G401 (cell line): ENCODE results near the gene PLEKHO2. TPM values are rescaled to one million over a fixed set of nuclear protein-coding genes. Genes with fewer than 3 reads are reported as not detected.
A peak's percentile ranks its signal among the peaks of the same experiment; 100 is the strongest.

Experiments
- DNase-seq: peaks from one replicate; pipeline ENCODE4 v3.0.0-alpha.2; 2015; ENCODE audit warnings: low spot score
- in situ Hi-C: cut with HindIII; loops from 2 replicates; pipeline ENCODE4 v1.10.0; 2016; ENCODE audit warnings: low sequenced_read_pairs, mixed read lengths
- total RNA-seq: library from RNA; depleted of rRNA; stranded (reverse); fragments of >200 nt; shearing (Covaris generic); gene quantifications from 2 replicates; pipeline ENCODE4 v1.2.3, GENCODE V29; 2014; rRNA removed

The PLEKHO2 gene
- total RNA-seq, 1 experiment from 2014 or later, result 16.1 TPM

DNA sequence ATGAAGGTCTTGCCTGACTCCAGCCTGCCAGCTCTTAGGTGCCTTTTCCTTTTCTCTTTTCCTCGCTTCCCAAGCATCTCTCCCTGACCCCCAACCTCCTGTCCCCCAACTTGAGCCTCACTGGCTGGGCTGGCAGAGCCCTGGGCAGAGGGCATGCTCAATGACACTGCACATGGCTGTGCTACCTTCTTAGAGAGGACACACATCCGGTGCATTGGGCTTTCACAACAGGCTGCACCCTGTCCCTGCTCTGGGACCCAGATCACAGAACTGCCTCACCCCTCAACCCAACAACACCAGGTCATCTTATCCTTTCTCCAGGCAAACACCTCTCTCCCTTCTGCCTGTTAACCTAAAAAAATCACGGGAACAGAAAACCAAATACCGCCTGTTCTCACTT, 62.5 kb downstream of the PLEKHO2 start:
- in situ Hi-C loops, result no loop called here

DNA sequence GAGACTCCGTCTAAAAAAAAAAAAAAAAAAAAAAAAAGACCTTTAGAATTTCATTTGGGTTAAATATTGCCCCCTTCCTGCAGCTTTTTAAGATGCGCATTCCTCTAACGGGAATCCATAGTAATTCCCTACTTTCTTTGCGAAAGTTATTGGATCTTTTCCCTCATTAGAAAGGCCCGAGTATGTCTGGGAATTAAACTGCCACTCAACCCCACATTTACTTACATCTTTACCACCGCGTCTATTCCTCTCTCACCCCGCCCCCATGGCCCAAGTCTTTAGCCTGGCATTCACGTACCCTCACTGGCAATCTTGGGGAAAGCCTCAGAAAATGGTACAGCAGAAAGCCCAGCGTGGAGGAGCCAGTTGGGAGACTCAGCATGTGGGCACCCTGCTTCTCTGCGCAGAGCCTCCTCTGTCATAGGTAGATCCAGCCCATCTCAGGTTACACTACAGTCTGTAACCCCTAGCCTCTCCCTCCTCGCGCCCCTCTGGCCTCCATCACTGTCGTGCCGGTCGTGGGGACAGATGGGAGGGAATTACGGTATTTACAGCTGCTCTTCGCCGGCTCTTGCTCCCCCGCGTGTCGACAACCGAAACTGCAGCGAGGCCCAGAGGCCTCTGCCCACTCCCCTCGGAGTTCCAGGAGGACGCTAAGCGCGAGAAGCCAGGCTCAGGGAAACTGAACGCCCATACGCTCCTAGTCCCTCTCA, 63.6 kb downstream of the PLEKHO2 start:
- peak; percentile 56 for DNase-seq
- in situ Hi-C loops, result no loop called here

More for the DNA sequence above, 62.5 kb downstream of the PLEKHO2 start:
- no peak for DNase-seq

DNA sequence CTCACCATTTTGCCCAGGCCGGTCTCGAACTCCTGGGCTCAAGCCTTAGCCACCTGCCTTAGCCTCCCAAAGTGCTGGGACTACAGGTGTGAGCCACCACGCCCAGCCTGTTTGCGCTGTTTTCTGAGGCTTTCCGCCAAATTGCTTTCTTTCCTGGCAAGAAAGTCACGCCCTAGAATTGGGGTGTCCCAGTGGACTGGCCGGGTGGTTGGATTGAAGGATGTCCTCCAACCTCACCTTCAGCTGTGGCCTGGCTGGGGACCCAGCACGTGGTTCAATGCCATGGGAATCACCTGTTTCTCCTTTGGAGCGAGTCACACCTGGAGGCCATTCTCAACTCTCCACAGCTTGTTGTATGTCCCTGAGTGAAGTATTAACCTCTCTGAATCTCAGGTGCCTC, 64.2 kb downstream of the PLEKHO2 start:
- in situ Hi-C loops, result no loop called here
- DNase-seq, result no peak

DNA sequence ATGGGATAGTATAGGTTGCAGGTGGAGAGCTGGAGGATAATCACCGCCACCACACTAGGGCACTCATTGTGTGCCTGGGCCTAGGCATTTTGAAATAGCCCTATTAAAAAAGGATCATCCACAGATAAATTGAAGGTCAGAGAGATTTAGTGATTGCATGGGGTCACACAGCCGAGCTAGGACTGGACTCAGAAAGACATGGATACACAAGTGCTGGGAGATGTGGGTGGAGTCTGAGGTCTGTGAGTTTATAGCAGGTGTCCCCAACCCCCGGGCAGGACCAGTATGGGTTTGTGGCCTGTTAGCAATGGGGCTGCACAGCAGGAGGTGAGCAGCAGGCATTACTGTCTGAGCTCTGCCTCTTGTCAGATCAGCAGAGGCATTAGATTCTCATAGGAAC, 64.7 kb downstream of the PLEKHO2 start:
- in situ Hi-C loops, result no loop called here
- DNase-seq, result no peak

DNA sequence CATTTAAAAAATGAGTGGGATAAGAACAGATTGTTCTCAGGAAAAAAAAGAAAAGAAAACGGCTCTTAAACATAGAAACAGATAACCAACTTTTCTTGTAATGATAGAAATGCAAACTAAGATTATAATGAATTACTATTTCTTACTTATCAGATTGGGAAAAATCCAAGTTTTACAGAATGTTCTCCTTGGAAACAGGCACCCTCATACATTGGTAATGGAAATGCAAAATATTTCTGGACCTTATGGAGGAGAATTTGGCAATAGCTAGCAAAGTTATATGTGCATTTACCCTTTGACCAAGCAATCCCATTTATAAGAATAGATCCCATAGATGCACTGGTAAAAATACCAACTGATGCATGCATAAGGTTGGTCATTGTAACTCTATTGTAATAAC, 66.3 kb downstream of the PLEKHO2 start:
- in situ Hi-C loops, result no loop called here
- no peak for DNase-seq

DNA sequence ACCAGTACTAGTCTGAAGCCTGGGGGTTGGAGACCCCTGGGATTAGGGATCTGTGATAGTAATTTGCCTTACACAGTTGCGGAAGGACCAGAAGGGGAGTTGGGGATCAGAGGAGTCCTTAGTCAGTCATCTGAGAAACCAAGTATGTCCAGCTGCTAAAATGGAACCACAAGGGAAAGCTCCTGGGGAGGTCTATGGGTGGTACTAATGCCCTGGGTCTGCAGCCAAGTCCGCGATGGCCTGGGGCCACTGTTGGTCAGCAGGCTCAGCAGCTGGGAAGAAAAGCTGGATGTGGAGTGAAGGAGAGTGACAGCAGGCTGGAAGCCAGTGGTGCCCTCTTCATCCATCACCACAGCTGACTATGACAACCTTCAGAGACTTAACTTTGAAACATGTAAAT, 67.8 kb downstream of the PLEKHO2 start:
- no peak for DNase-seq
- in situ Hi-C loops, result no loop called here

DNA sequence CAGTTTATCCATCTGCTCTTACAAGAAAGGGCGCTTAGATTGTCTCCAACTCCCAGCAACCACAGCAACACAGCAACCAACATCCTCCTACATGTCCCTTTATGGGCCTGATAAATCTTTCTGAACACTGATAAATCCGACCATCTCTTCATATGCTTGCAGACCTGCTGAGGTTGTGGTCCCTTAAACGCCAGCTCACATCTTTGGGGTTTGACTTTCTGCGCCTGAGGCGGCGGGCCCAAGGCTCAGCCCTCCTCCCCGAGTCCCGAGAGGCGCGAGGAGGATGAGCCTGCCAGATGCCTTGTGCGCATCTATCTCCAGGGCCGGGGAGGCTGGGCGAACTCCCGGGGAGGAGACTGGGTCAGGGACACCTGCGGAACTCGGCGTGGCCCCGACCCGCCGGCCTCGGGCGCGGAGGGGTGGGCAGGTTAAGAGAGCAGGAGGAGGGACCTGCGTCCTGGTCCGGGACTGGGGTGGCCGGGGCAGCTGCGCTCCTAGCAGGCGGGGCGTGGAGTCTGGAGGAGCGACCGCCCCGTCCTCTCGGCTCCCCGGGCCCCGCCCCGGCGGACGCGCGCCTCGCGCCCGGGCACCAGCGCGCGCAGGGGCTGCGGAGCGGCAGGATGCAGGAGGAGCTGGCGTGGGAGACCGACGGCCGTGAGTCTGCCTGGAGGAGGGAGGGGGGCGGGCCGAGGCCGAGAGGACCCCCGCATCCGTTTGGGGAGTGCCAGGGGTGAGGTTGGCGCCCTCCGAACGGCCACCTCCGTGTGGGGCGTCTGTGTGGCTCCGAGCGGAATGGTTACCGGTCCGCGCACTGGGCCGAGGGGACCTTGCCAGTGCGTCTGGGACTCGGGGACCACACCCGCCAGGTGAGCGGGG, 69.8 kb downstream of the PLEKHO2 start, which contains the start of gene ANKDD1A:
TSS of gene ANKDD1A (plus strand) at position 592 of the 876 bp plus-strand sequence. CDS start at position 621, 29 bp downstream.
- DNase-seq, result peak; percentile 79
- in situ Hi-C loops, result no loop called here

DNA sequence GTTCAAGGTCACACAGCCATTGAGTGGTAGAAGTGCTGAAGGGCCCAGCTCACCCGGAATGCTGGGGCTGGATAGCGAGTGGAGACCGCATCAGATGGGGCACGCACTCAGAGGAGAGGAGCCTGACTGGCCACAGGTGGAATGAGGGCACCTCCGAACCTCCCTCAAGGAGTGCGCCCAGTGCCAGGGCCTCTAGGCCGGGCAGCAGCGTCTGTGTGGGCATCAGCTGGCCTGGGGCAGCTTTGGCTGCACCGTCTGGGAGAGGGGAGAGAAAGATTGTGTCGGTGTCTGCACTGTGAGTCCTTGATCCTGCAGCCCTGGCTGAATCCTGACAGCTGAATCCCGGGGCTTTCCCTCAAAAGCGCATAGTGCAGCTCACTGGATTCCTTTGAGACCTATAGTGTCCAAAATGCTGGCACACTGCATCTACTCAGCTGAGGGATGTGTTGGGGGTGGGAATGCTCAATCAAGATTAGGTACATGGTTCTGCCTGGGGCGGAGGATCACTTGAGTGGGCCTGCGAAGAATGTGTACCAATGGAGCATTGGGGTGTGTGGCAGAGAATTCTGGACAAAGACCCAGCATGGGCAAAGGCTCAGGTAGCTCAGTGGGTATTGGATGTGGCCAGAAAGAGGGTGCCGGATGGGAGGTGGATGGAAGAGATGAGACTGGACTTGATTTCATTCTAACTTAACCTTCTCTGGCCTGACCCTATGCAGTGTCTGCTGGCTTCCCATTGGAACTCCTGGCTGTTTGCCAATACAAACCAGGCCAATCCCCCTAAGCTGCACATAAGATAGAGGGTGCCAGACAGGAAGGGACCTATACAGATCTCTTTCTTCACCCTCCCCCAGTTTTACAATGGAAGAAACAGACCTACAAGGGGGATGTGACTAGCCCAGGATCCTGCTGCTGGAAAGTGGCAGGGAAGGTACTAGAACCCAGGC, 70.9 kb downstream of the PLEKHO2 start:
- DNase-seq, result peak; percentile 47
- in situ Hi-C loops, result no loop called here

DNA sequence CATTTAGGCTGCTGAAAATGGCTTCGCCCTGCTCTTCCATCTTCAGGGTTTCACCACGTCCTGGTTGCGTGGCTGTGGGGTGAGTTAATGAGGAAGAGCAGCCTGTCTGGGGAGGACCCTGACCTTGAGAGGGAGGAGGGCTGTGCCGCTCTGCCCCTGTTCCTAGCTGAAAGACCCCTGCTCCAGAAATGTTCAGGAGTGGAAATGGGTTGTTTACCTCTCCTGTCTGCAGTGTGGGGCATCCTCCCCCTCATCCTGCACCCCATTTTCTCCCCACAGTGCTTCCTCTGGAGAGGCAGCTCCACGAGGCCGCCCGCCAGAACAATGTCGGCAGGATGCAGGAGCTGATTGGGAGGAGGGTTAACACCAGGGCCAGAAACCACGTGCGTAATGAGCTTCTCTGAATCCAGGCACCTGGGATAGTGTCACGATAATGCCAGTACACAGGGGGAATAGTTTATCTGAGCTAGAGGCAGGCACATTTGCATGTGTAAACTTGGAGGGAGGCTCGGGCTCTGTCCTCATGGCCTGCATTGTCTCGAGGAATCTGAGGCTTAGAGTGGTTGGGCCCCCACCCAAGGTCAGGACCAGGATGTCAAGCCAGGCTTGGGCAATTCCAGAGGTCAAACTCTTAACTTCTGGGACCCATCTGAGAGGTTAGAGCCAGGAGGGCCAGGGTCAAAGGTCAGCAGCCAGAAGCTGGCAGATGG, 74.0 kb downstream of the PLEKHO2 start:
- DNase-seq, result no peak
- in situ Hi-C loops, result no loop called here

DNA sequence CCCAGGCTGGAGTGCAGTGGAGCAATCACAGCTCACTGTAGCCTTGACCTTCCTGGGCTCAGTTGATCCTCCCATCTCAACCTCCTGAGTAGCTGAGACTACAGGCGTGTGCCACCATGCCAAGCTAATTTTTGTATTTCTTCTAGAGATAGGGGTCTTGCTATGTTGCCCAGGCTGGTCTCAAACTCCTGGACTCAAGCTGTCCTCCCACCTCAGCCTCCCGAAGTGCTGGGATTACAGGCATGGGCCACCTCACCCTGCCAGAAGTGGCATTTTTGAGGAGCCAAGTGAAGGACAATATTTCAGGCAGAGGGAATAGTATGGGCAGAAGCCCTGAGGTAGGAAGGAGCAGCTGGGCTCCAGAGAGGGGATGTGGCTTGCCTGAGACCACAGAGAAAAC, 74.7 kb downstream of the PLEKHO2 start:
- in situ Hi-C loops, result no loop called here
- DNase-seq, result no peak

DNA sequence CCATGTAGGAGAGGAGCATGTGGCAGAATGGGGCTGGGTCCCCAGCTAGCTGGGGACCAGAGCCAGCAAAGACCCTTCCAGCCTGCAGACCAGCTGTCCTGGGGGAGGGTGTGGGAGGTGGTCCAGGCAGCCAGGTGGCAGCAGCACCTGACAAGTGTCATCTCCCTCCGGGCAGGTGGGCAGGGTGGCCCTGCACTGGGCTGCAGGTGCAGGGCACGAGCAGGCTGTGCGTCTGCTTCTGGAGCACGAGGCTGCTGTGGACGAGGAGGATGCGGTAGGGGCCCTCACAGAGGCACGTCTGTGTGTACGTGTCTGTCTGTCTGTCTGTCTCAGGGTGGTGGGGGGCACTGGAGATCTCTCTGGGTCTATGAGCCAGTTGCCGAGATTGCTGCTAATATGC, 75.5 kb downstream of the PLEKHO2 start:
- no peak for DNase-seq
- in situ Hi-C loops, result no loop called here

Other genes with a start within 250 kb of the PLEKHO2 start
- gene RBPMS2, start 66.3 kb upstream of the PLEKHO2 start, total RNA-seq, result 0.12 and 0.27 TPM in 2 replicates
- 23.0 and 37.9 TPM in 2 replicates for gene PIF1, start 16.3 kb upstream of the PLEKHO2 start, total RNA-seq
- 0.92 and 0.95 TPM in 2 replicates for gene ANKDD1A, start 70.0 kb downstream of the PLEKHO2 start, total RNA-seq
- gene SPG21, start 148.0 kb downstream of the PLEKHO2 start, total RNA-seq, result 111 and 115 TPM in 2 replicates
- 34.2 and 99.1 TPM in 2 replicates for gene MTFMT, start 187.7 kb downstream of the PLEKHO2 start, total RNA-seq
- gene SLC51B, start 203.5 kb downstream of the PLEKHO2 start, total RNA-seq, result not detected in 2 replicates
- not detected in 2 replicates for gene RASL12, start 226.1 kb downstream of the PLEKHO2 start, total RNA-seq
- gene KBTBD13, start 234.8 kb downstream of the PLEKHO2 start, total RNA-seq, result 0.37 TPM in 1 of 2 replicates, not detected in the other